IMR-90 (cell line): ENCODE measurements around the gene COX17. TPM values are rescaled to one million over a fixed set of nuclear protein-coding genes. Genes with fewer than 3 reads are reported as not detected.

Source experiments
- ATAC-seq: fragments of 200-7000 bp; cut with Tn5 transposase; 2 replicates; pipeline ENCODE4 v1.9.1; 2020; ENCODE audit warnings: low read depth, mild to moderate bottlenecking, moderate library complexity
- BruUV-seq: library from RNA; stranded (reverse); fragments of 400-500 nt; replicated peaks from 2 replicates; lab custom pipeline; 2021; lab: Mats Ljungman, UMichigan
- CTCF ChIA-PET: fragments of 300-600 bp; formaldehyde crosslinking; extraction: SDS; loops from one replicate; lab custom pipeline; 2021; ENCODE audit warnings: antibody characterized with exemption; lab: Yijun Ruan, JAX
- POLR2A ChIA-PET: fragments of 300-600 bp; sonication (Branson Sonifier 250); formaldehyde crosslinking; loops from one replicate; lab custom pipeline; 2022; ENCODE audit warnings: antibody characterized with exemption; ENCODE audit not compliant: unreplicated experiment; lab: Charles Lee
- DNase-seq: peaks from one replicate; pipeline ENCODE4 v3.0.0; 2013
- H2AFZ ChIP-seq: replicated peaks from 2 replicates; pipeline ENCODE3; 2013; ENCODE audit warnings: low read length, mild to moderate bottlenecking; ENCODE audit not compliant: poor library complexity
- H2AK5ac ChIP-seq: 2 replicates; pipeline ENCODE4 v1.6.1; 2013; ENCODE audit warnings: low read depth, low read length, inconsistent platforms
- H2AK9ac ChIP-seq: replicated peaks from 2 replicates; pipeline ENCODE3; 2013; ENCODE audit warnings: mild to moderate bottlenecking, low read depth, low read length, moderate library complexity; ENCODE audit not compliant: poor library complexity
- H2BK120ac ChIP-seq: 2 replicates; pipeline ENCODE4 v1.6.1; 2013; ENCODE audit warnings: low read depth, low read length, inconsistent platforms
- H2BK15ac ChIP-seq: 3 replicates; pipeline ENCODE4 v1.6.1; 2013; ENCODE audit warnings: low read depth, low read length, inconsistent platforms
- H2BK20ac ChIP-seq: 2 replicates; pipeline ENCODE4 v1.6.1; 2013; ENCODE audit warnings: low read depth, mild to moderate bottlenecking, inconsistent platforms, low read length, moderate library complexity
- H2BK5ac ChIP-seq: 2 replicates; pipeline ENCODE4 v1.6.1; 2013; ENCODE audit warnings: mild to moderate bottlenecking, low read depth, low read length, inconsistent platforms; ENCODE audit not compliant: poor library complexity, severe bottlenecking
- H3K14ac ChIP-seq: replicated peaks from 2 replicates; pipeline ENCODE4 v1.6.1; 2013; ENCODE audit warnings: low read depth, low read length, inconsistent platforms
- H3K18ac ChIP-seq: 2 replicates; pipeline ENCODE4 v1.6.1; 2013; ENCODE audit warnings: low read depth, low read length, control low read depth
- H3K23ac ChIP-seq: 2 replicates; pipeline ENCODE4 v1.6.1; 2013; ENCODE audit warnings: low read depth, low read length, inconsistent platforms
- H3K27ac ChIP-seq: 2 replicates; pipeline ENCODE4 v1.5.1; 2013; ENCODE audit warnings: mild to moderate bottlenecking, control low read depth, low read length; ENCODE audit not compliant: insufficient read depth
- H3K27me3 ChIP-seq: 2 replicates; pipeline ENCODE4 v1.6.1; 2013; ENCODE audit warnings: low read length; ENCODE audit not compliant: control insufficient read depth, insufficient read depth
- H3K36me3 ChIP-seq: 2 replicates; pipeline ENCODE4 v1.6.1; 2013; ENCODE audit warnings: low read length, mixed read lengths; ENCODE audit not compliant: control insufficient read depth, insufficient read depth
- H3K4ac ChIP-seq: 2 replicates; pipeline ENCODE4 v1.6.1; 2013; ENCODE audit warnings: low read depth, low read length, inconsistent platforms
- H3K4me1 ChIP-seq: 2 replicates; pipeline ENCODE4 v1.6.1; 2013; ENCODE audit warnings: low read length, mixed read lengths; ENCODE audit not compliant: control insufficient read depth, insufficient read depth
- H3K4me2 ChIP-seq: 2 replicates; pipeline ENCODE4 v1.6.1; 2013; ENCODE audit warnings: low read depth, mild to moderate bottlenecking, control low read depth, low read length, moderate library complexity
- H3K4me3 ChIP-seq: 2 replicates; pipeline ENCODE4 v1.5.1; 2013; ENCODE audit warnings: low read depth, mild to moderate bottlenecking, control low read depth, low read length, moderate library complexity; ENCODE audit not compliant: insufficient read depth
- H3K56ac ChIP-seq: 2 replicates; pipeline ENCODE4 v1.6.1; 2013; ENCODE audit warnings: low read length, inconsistent platforms; ENCODE audit not compliant: insufficient read depth; ENCODE audit errors: extremely low read depth
- H3K79me1 ChIP-seq, 2 experiments: 2 replicates each; pipeline ENCODE4 v1.6.1; 2013; ENCODE audit warnings: low read length in 2 of 2, inconsistent platforms in 1 of 2, low read depth in 1 of 2
- H3K9ac ChIP-seq: 2 replicates; pipeline ENCODE4 v1.6.1; 2013; ENCODE audit warnings: low read depth, low read length, control low read depth
- H3K9me1 ChIP-seq: 2 replicates; pipeline ENCODE4 v1.6.1; 2013; ENCODE audit warnings: low read length, inconsistent platforms; ENCODE audit not compliant: insufficient read depth
- H3K9me3 ChIP-seq: 2 replicates; pipeline ENCODE4 v1.6.1; 2013; ENCODE audit warnings: low read length; ENCODE audit not compliant: control insufficient read depth, insufficient read depth
- H4K20me1 ChIP-seq: 2 replicates; pipeline ENCODE4 v1.6.1; 2013; ENCODE audit warnings: low read length, inconsistent platforms; ENCODE audit not compliant: insufficient read depth
- H4K5ac ChIP-seq: 2 replicates; pipeline ENCODE4 v1.6.1; 2013; ENCODE audit warnings: mild to moderate bottlenecking, low read depth, low read length, control low read depth
- H4K8ac ChIP-seq, 2 experiments: 2 replicates each; pipeline ENCODE4 v1.6.1; 2013; ENCODE audit warnings: low read depth in 2 of 2, low read length in 2 of 2, control low read depth in 1 of 2, inconsistent platforms in 1 of 2
- H4K91ac ChIP-seq: 2 replicates; pipeline ENCODE4 v1.6.1; 2013; ENCODE audit warnings: low read depth, low read length, inconsistent platforms; ENCODE audit not compliant: insufficient read depth
- BHLHE40 ChIP-seq: fragments of 150-350 bp; IDR thresholded peaks from 2 replicates; pipeline ENCODE4 v1.6.1; 2016; ENCODE audit warnings: mild to moderate bottlenecking, low read depth, low read length
- CHD1 ChIP-seq: IDR thresholded peaks from 2 replicates; pipeline ENCODE4 v1.6.1; 2012; ENCODE audit warnings: low read depth, low read length, improper control_type of control experiment
- FOS ChIP-seq: fragments of 150-350 bp; IDR thresholded peaks from 2 replicates; pipeline ENCODE4 v1.6.1; 2016; ENCODE audit warnings: low read depth, low read length
- MAFK ChIP-seq: IDR thresholded peaks from 2 replicates; pipeline ENCODE4 v1.6.1; 2012; ENCODE audit warnings: low read depth, low read length, improper control_type of control experiment
- MAZ ChIP-seq: IDR thresholded peaks from 2 replicates; pipeline ENCODE4 v1.6.1; 2012; ENCODE audit warnings: low read depth, mild to moderate bottlenecking, low read length, improper control_type of control experiment, moderate library complexity, borderline replicate concordance
- MXI1 ChIP-seq: IDR thresholded peaks from 2 replicates; pipeline ENCODE4 v1.6.1; 2012; ENCODE audit warnings: low read depth, mild to moderate bottlenecking, low read length, moderate library complexity, borderline replicate concordance
- NFE2L2 ChIP-seq: fragments of 150-350 bp; IDR thresholded peaks from 2 replicates; pipeline ENCODE4 v1.6.1; 2016; ENCODE audit warnings: low read depth, mild to moderate bottlenecking, low read length
- POLR2A ChIP-seq: IDR thresholded peaks from 2 replicates; pipeline ENCODE4 v1.6.1; 2012; ENCODE audit warnings: mild to moderate bottlenecking, low read depth, low read length
- RAD21 ChIP-seq: IDR thresholded peaks from 2 replicates; pipeline ENCODE4 v1.6.1; 2012; ENCODE audit warnings: low read length, improper control_type of control experiment
- RCOR1 ChIP-seq: IDR thresholded peaks from 2 replicates; pipeline ENCODE4 v1.6.1; 2012; ENCODE audit warnings: mild to moderate bottlenecking, low read length, improper control_type of control experiment; ENCODE audit not compliant: insufficient replicate concordance
- RFX5 ChIP-seq: IDR thresholded peaks from 2 replicates; pipeline ENCODE4 v1.8.0; 2012; ENCODE audit warnings: low read depth, mild to moderate bottlenecking, low read length, moderate library complexity
- SMC3 ChIP-seq: fragments of 150-350 bp; IDR thresholded peaks from 2 replicates; pipeline ENCODE4 v1.6.1; 2016; ENCODE audit warnings: low read depth, mild to moderate bottlenecking, antibody characterized with exemption, low read length, moderate library complexity
- WGBS, 2 experiments: methylation state at CpG; one replicate each; pipeline versions ENCODE4 v1.1.5 to v1.1.7; 2013; ENCODE audit warnings: missing lambda C conversion rate in 2 of 2; ENCODE audit not compliant: insufficient read length in 1 of 2; ENCODE audit errors: extremely low coverage in 2 of 2; 5-methylcytosine and 5-hydroxymethylcytosine counted together
- dilution Hi-C: fragments of 300-500 bp; cut with HindIII; formaldehyde crosslinking; loops from one replicate; pipeline ENCODE4 v1.14.3; 2018; ENCODE audit warnings: low sequenced_read_pairs; ENCODE audit not compliant: unreplicated experiment
- in situ Hi-C: fragments of 300-500 bp; cut with MboI; formaldehyde crosslinking; loops from 3 replicates; pipeline ENCODE4 v1.14.3; 2019; ENCODE audit warnings: low sequenced_read_pairs, inconsistent platforms, mixed read lengths
- intact Hi-C: fragments of 100-400 bp; cut with micrococcal nuclease; formaldehyde crosslinking; loops from 2 replicates; pipeline ENCODE4 v1.10.0; 2022
- polyA plus RNA-seq, 3 experiments: library from polyadenylated mRNA; depleted of rRNA; stranded (reverse); fragments of >200 nt; gene quantifications; 2 replicates each; pipeline ENCODE4 v1.2.3, GENCODE V29; 2012; ENCODE audit warnings: low replicate concordance in 1 of 3
- total RNA-seq: library from RNA; depleted of rRNA; stranded (reverse); fragments of >200 nt; gene quantifications from 2 replicates; pipeline ENCODE4 v1.2.3, GENCODE V29; 2012
- TF ChIP-seq, protein P1 (sequence below): conservative IDR thresholded peaks from 2 replicates; pipeline ENCODE4 v1.5.1; 2012; ENCODE audit warnings: mild to moderate bottlenecking, low read depth, low read length, improper control_type of control experiment
- TF ChIP-seq, protein P2 (sequence below): fragments of 150-350 bp; IDR thresholded peaks from 2 replicates; pipeline ENCODE4 v1.6.1; 2017; ENCODE audit warnings: mild to moderate bottlenecking, antibody characterized with exemption, low read length, low read depth
- TF ChIP-seq, protein P3 (sequence below): fragments of 150-350 bp; IDR thresholded peaks from 2 replicates; pipeline ENCODE4 v1.6.1; 2016; ENCODE audit warnings: low read depth, mild to moderate bottlenecking, low read length, moderate library complexity, borderline replicate concordance

Gene COX17
- total and polyA plus RNA-seq, 2 of the 4 experiments (the other 2 are of a cell fraction), result 2.0 to 24.5 TPM

DNA sequence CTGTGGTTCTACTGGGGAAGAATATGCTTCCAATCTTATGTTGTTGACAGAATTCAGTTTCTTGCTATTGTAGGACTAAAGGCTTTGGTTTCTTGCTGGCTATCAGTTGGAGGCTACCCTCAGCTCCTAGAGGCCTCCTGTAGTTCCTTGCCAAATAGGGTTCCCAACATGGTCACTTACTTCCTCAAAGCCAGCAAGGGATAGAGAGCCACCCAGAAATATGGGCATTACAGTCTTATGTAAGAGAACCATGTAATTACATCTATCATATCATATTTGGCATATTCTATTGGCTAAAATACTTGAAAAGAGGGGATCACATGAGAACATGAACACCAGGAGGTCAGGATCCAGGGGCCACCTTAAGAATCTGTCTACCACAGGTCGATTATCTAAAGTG is 6.2 kb upstream of the COX17 start:
- dilution Hi-C loops, result no loop called here
- no peak overlapping the region for H3K4ac ChIP-seq
- ChIA-PET CTCF (interaction anchor here (0.6 to 0.7 kb wide), 5 partner anchors 46 to 1877 kb away, joined by 3 to 6 read pairs (median 5); no protein-coding TSS in a partner anchor), POLR2A (no interaction called here)
- no peaks in the 10 kb centered on the region for H3K9me3 ChIP-seq
- H3K9ac ChIP-seq, result no peak overlapping the region
- in situ Hi-C loops, result loop anchor here (25.0 kb wide), 4 partner anchors 171 to 796 kb away; partner anchors contain the start of genes ARHGAP31 and TEX55
- no peak overlapping the region for H2BK120ac ChIP-seq
- ATAC-seq, result no peak
- no peaks in the 10 kb centered on the region for H3K9me1 ChIP-seq
- no peak for DNase-seq
- no peak overlapping the region for H4K5ac ChIP-seq
- no peak overlapping the region for H4K91ac ChIP-seq
- TF ChIP-seq FOS (no peak), MAFK (no peak), SMC3 (no peak), POLR2A (no peak), MAZ (no peak), BHLHE40 (no peak), MXI1 (no peak), RAD21 (no peak), CHD1 (no peak), RFX5 (no peak), RCOR1 (no peak), NFE2L2 (no peak)
- TF ChIP-seq, protein P1, sequence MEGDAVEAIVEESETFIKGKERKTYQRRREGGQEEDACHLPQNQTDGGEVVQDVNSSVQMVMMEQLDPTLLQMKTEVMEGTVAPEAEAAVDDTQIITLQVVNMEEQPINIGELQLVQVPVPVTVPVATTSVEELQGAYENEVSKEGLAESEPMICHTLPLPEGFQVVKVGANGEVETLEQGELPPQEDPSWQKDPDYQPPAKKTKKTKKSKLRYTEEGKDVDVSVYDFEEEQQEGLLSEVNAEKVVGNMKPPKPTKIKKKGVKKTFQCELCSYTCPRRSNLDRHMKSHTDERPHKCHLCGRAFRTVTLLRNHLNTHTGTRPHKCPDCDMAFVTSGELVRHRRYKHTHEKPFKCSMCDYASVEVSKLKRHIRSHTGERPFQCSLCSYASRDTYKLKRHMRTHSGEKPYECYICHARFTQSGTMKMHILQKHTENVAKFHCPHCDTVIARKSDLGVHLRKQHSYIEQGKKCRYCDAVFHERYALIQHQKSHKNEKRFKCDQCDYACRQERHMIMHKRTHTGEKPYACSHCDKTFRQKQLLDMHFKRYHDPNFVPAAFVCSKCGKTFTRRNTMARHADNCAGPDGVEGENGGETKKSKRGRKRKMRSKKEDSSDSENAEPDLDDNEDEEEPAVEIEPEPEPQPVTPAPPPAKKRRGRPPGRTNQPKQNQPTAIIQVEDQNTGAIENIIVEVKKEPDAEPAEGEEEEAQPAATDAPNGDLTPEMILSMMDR, result no peak
- TF ChIP-seq, protein P2, sequence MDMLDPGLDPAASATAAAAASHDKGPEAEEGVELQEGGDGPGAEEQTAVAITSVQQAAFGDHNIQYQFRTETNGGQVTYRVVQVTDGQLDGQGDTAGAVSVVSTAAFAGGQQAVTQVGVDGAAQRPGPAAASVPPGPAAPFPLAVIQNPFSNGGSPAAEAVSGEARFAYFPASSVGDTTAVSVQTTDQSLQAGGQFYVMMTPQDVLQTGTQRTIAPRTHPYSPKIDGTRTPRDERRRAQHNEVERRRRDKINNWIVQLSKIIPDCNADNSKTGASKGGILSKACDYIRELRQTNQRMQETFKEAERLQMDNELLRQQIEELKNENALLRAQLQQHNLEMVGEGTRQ, result no peak
- TF ChIP-seq, protein P3, sequence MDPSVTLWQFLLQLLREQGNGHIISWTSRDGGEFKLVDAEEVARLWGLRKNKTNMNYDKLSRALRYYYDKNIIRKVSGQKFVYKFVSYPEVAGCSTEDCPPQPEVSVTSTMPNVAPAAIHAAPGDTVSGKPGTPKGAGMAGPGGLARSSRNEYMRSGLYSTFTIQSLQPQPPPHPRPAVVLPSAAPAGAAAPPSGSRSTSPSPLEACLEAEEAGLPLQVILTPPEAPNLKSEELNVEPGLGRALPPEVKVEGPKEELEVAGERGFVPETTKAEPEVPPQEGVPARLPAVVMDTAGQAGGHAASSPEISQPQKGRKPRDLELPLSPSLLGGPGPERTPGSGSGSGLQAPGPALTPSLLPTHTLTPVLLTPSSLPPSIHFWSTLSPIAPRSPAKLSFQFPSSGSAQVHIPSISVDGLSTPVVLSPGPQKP, result no peak
- H3K36me3 ChIP-seq, result no peaks in the 10 kb centered on the region
- no peak overlapping the region for H4K8ac ChIP-seq
- no peak overlapping the region for H3K14ac ChIP-seq
- H3K23ac ChIP-seq, result no peak overlapping the region
- H4K20me1 ChIP-seq, result no peaks in the 10 kb centered on the region
- H2BK15ac ChIP-seq, result no peak overlapping the region
- H3K27me3 ChIP-seq, result peaks cover 9% of the 10 kb centered on the region
- no peak overlapping the region for H2AFZ ChIP-seq
- H2BK5ac ChIP-seq, result no peak overlapping the region
- no peak overlapping the region for H2AK5ac ChIP-seq
- no peaks in the 10 kb centered on the region for H3K4me1 ChIP-seq
- intact Hi-C loops, result loop anchor here (5.0 kb wide), 1 partner anchor 586 kb away; no protein-coding TSS in a partner anchor
- H3K18ac ChIP-seq, result no peak overlapping the region
- H2AK9ac ChIP-seq, result no peak overlapping the region
- no CpG with 5 or more reads among the region's 1 CpG for WGBS, 2 experiments
- BruUV-seq, result no TSS peak
- H3K4me3 ChIP-seq, result no peak overlapping the region
- no peak overlapping the region for H3K27ac ChIP-seq
- H3K4me2 ChIP-seq, result no peak overlapping the region
- no peak overlapping the region for H3K56ac ChIP-seq
- H2BK20ac ChIP-seq, result no peak overlapping the region
- no peaks in the 10 kb centered on the region for H3K79me1 ChIP-seq
